Stimulated activated naive CD4-positive, alpha-beta T cell (primary cell): Measurements from ENCODE around the gene ODAD3.
"Not testable (repeated sequence)": the region's sequence is repeated elsewhere in the genome, so short reads cannot be mapped to it uniquely, and the experiment has no call there.

Experiments
- DNase-seq, 6 experiments: peaks; one replicate each; lab custom pipeline; 2025; lab: John Stamatoyannopoulos, UW

The ODAD3 gene

GRCh38 chr19:11437955-11438354 is 3.0 kb upstream of the ODAD3 start:
- no peak for DNase-seq

- DNase-seq: no peak
These were observed 952 bp upstream of the ODAD3 start for GRCh38 chr19:11435833-11436313.

GRCh38 chr19:11434703-11435056 is 241 bp downstream of the ODAD3 start:
- DNase-seq: no peak

- DNase-seq: not testable (repeated sequence)
These were observed 1.4 kb downstream of the ODAD3 start for GRCh38 chr19:11433526-11433925.

- no peak for DNase-seq
These were observed 8.3 kb downstream of the ODAD3 start for GRCh38 chr19:11426656-11427055.

- DNase-seq: no peak
These were observed 9.0 kb downstream of the ODAD3 start for GRCh38 chr19:11425719-11426457.

- no peak for DNase-seq
These were observed 11.1 kb downstream of the ODAD3 start for GRCh38 chr19:11423791-11424181.

GRCh38 chr19:11423164-11423790 is 11.6 kb downstream of the ODAD3 start:
- no peak for DNase-seq

GRCh38 chr19:11422163-11423065 is 12.5 kb downstream of the ODAD3 start:
- DNase-seq: peak in 4 of 6 experiments; percentile 38 to 48 (median 44)

- peak in 5 of 6 experiments; percentile 5 to 49 (median 41) for DNase-seq
These were observed 13.4 kb downstream of the ODAD3 start for GRCh38 chr19:11421371-11422098.

GRCh38 chr19:11420429-11421370 is 14.2 kb downstream of the ODAD3 start:
- no peak for DNase-seq

GRCh38 chr19:11418549-11419506 is 16.1 kb downstream of the ODAD3 start, which contains the start of gene RGL3:
Gene RGL3 (minus strand): TSS chr19:11419314. CDS start chr19:11419278, 36 bp downstream.
- DNase-seq: no peak

- no peak for DNase-seq
These were observed 16.8 kb downstream of the ODAD3 start for GRCh38 chr19:11418094-11418548.

GRCh38 chr19:11416346-11417052 is 18.4 kb downstream of the ODAD3 start:
- DNase-seq: no peak

GRCh38 chr19:11414544-11414943 is 20.4 kb downstream of the ODAD3 start:
- no peak for DNase-seq

GRCh38 chr19:11410682-11411081 is 24.2 kb downstream of the ODAD3 start:
- DNase-seq: no peak

GRCh38 chr19:11408591-11408990 is 26.3 kb downstream of the ODAD3 start:
- no peak for DNase-seq

- not testable (repeated sequence) for DNase-seq
These were observed 28.2 kb downstream of the ODAD3 start for GRCh38 chr19:11406703-11407236.
